ENCODE results near the gene TANGO2.

DNA sequence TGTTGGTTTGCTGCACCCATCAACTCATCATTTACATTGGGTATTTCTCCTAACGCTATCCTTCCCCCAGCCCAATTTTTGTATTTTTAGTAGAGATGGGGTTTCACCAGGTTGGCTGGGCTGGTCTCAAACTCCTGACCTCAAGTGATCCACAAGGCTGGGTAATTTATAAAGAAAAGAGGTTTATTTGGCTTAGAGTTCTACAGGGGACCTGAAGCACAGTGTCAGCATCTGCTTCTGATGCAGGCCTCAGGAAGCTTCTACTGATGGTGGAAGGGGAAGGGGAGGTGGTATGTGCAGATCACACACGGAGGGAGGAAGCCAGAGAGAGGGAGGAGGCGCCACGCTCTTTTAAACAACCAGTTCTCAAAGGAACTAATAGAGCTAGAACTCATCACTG is 25.8 kb downstream of the TANGO2 start:
- TF ChIP-seq CTCF (IDR thresholded peaks at IDR 0.05 in 8 of 11, conservative IDR thresholded peaks at IDR 0.05 in 3 of 11): no peak
- no peak for TF ChIP-seq POLR2AphosphoS5 (IDR thresholded peaks at IDR 0.05)
- TF ChIP-seq POLR2A (IDR thresholded peaks at IDR 0.05): no peak
